GM12878 (cell line): Measurements from ENCODE around the gene PDPK1. TPM values are rescaled to one million over a fixed set of nuclear protein-coding genes. Genes with fewer than 3 reads are reported as not detected.

Experiments used
- ATAC-seq: fragments of 200-7000 bp; cut with Tn5 transposase; 3 replicates; pipeline ENCODE4 v1.9.1; 2020; ENCODE audit warnings: mild to moderate bottlenecking, moderate library complexity
- BruUV-seq: library from RNA; stranded (reverse); fragments of 400-500 nt; replicated peaks from 2 replicates; lab custom pipeline; 2021; lab: Mats Ljungman, UMichigan
- CTCF ChIA-PET: fragments of 300-600 bp; sonication (Branson Sonifier 250); formaldehyde crosslinking; extraction: SDS; loops from one replicate; lab custom pipeline; 2021; ENCODE audit warnings: inconsistent platforms; lab: Yijun Ruan, JAX
- POLR2A ChIA-PET: fragments of 350-600 bp; formaldehyde crosslinking; extraction: SDS; loops from one replicate; lab custom pipeline; 2021; ENCODE audit warnings: inconsistent platforms; lab: Charles Lee
- RAD21 ChIA-PET: fragments of 300-600 bp; sonication (Branson Sonifier 250); formaldehyde crosslinking; loops from one replicate; lab custom pipeline; 2023; ENCODE audit warnings: antibody characterized with exemption; ENCODE audit not compliant: unreplicated experiment; lab: Charles Lee
- SMC1A ChIA-PET: fragments of 300-600 bp; sonication (Branson Sonifier 250); formaldehyde crosslinking; loops from one replicate; lab custom pipeline; 2023; ENCODE audit not compliant: unreplicated experiment, uncharacterized antibody; lab: Charles Lee
- DNase-seq: peaks from one replicate; pipeline ENCODE4 v3.0.0-alpha.2; 2011; ENCODE audit warnings: low read depth, low spot score
- FAIRE-seq: peaks from 3 replicates; lab custom pipeline; 2011; peaks lifted over from hg19 to GRCh38; lab: Jason Lieb, UNC
- H2AFZ ChIP-seq: 2 replicates; pipeline ENCODE4 v1.6.0; 2011; ENCODE audit warnings: low read depth, low read length, control low read depth; ENCODE audit not compliant: control insufficient read depth
- H3K27ac ChIP-seq: 2 replicates; pipeline ENCODE4 v1.5.1; 2011; ENCODE audit warnings: control low read depth; ENCODE audit not compliant: control insufficient read depth, insufficient read depth
- H3K27me3 ChIP-seq, 2 experiments: replicated peaks in 1 of 2; 2 replicates each; pipeline versions ENCODE4 v1.6.0 to v1.6.1; 2011; ENCODE audit warnings: low read length in 1 of 2; ENCODE audit not compliant: control insufficient read depth in 2 of 2, insufficient read depth in 2 of 2
- H3K36me3 ChIP-seq, 2 experiments: 2 replicates each; pipeline ENCODE4 v1.5.1; 2011; ENCODE audit warnings: low read length in 1 of 2; ENCODE audit not compliant: control insufficient read depth in 2 of 2, insufficient read depth in 2 of 2
- H3K4me1 ChIP-seq: 2 replicates; pipeline ENCODE4 v1.6.1; 2011; ENCODE audit warnings: mild to moderate bottlenecking, low read length, moderate library complexity, mixed read lengths; ENCODE audit not compliant: control insufficient read depth, insufficient read depth
- H3K4me2 ChIP-seq: 2 replicates; pipeline ENCODE4 v1.6.0; 2011; ENCODE audit warnings: control low read depth; ENCODE audit not compliant: control insufficient read depth, insufficient read depth
- H3K4me3 ChIP-seq: fragments of 200-600 bp; sonication (generic); 2 replicates; pipeline ENCODE4 v1.5.1; 2016
- H3K79me2 ChIP-seq: 2 replicates; pipeline ENCODE4 v1.6.0; 2011; ENCODE audit warnings: low read length; ENCODE audit not compliant: control insufficient read depth, insufficient read depth
- H3K9ac ChIP-seq: 2 replicates; pipeline ENCODE4 v1.8.0; 2011; ENCODE audit warnings: low read length, control low read depth, mixed read lengths; ENCODE audit not compliant: control insufficient read depth, insufficient read depth
- H3K9me3 ChIP-seq: replicated peaks from 3 replicates; pipeline ENCODE4 v1.5.1; 2011; ENCODE audit warnings: mild to moderate bottlenecking, low read length; ENCODE audit not compliant: control insufficient read depth, insufficient read depth
- H4K20me1 ChIP-seq: 2 replicates; pipeline ENCODE4 v1.6.0; 2011; ENCODE audit not compliant: control insufficient read depth, insufficient read depth
- SMC3 ChIP-seq: IDR thresholded peaks from 2 replicates; pipeline ENCODE4 v1.6.1; 2011; ENCODE audit warnings: low read length, improper control_type of control experiment, borderline replicate concordance
- WGBS: methylation state at CpG from one replicate; pipeline ENCODE4 v1.1.6; 2016; ENCODE audit warnings: low lambda C conversion rate; ENCODE audit not compliant: insufficient replicate concordance, insufficient coverage; ENCODE audit errors: missing lambda C conversion rate; 5-methylcytosine and 5-hydroxymethylcytosine counted together
- in situ Hi-C: fragments of 300-500 bp; cut with MboI; formaldehyde crosslinking; loops from 9 replicates; pipeline ENCODE4 v1.14.3; 2018; ENCODE audit warnings: mixed read lengths
- intact Hi-C: fragments of 100-400 bp; cut with micrococcal nuclease; formaldehyde crosslinking; loops from one replicate; pipeline ENCODE4 v1.14.2; 2022; ENCODE audit not compliant: unreplicated experiment
- polyA plus RNA-seq, 11 experiments: library from polyadenylated mRNA; depleted of rRNA in 4 of 11; unstranded in 6 of 11; stranded (reverse) in 5 of 11; fragments of >200 nt; fragmentation: Nextera tagmentation in 4 of 11; fragmentation: Illumina TruSeq in 1 of 11; extraction: Ambion mirVana in 4 of 11; extraction: Trizol in 1 of 11; gene quantifications; 1 replicate in 1 of 11; 2 replicates in 10 of 11; pipeline versions ENCODE4 v1.2.1 to v1.2.3, GENCODE V29; 2011 to 2016; ENCODE audit warnings: inconsistent platforms in 2 of 11, missing spikeins in 2 of 11, low read depth in 1 of 11
- total RNA-seq, 4 experiments: library from RNA; depleted of rRNA in 3 of 4; stranded (reverse); fragments of >200 nt in 3 of 4; fragmentation: Illumina TruSeq in 1 of 4; extraction: Trizol in 1 of 4; gene quantifications; 2 replicates each; pipeline versions ENCODE4 v1.2.1 to v1.2.3, GENCODE V29; 2013 to 2021
- TF ChIP-seq, protein P1 (sequence below): fragments of 450-650 bp; IDR thresholded peaks from 2 replicates; pipeline ENCODE4 v1.6.1; 2016; ENCODE audit warnings: mild to moderate bottlenecking

The PDPK1 gene
- total and polyA plus RNA-seq, 10 of the 15 experiments (the other 5 are each of a cell fraction or from before 2014, with no cell fraction given), result 3.9 to 41.3 (median 25.5) TPM

DNA sequence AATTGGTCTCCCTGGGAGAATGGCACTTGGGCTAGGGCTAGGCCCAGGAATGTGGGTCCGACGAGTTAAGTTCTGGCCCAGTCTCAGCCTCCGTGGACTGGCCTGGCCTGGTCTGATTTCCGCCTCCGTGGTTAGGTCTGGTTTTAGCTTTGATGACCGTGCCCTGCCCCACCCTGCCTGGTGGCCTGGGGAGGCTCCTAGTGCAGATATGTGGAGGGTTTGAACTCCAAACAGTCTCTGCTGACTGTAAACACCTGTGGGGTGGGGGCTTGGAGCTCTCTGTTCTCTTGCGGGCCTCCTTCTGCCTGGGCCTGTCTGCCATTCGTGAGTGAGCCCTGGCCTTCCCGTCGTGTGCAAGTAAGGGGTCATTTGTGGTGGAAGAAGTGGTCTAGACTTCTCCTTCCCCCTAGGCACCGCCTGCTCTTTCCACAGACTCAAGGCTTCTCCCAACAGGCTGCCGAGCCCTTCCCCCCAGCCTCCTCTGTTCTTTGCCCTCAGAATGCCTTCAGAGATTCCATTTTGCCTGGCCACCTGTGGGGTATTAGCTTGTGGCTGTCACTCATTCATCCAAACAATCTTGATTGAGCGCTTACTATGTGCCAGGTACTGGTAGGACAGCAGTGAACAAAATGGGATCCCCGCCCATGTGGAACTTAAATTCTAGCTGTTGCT lies 22.5 kb upstream of the PDPK1 start:
- no TSS peak for BruUV-seq
- CTCF ChIA-PET, result interaction anchor here (0.8 to 1.6 kb wide), 3 partner anchors 8 to 85 kb away, joined by 3 to 7 read pairs (median 4); partner anchors contain the start of gene CCNF
- FAIRE-seq, result no peak

More for the DNA sequence above, 22.5 kb upstream of the PDPK1 start:
- no peaks in the 10 kb centered on the region for H3K9me3 ChIP-seq
- in situ Hi-C loops (no loop called here), intact Hi-C loops (no loop called here)
- peaks cover 6% of the 10 kb centered on the region; the same call in 1 of the 2 replicates for H4K20me1 ChIP-seq
- no peak for ATAC-seq
- H3K27ac ChIP-seq, result peak overlapping the region; percentile 69
- H3K9ac ChIP-seq, result peak overlapping the region; percentile 93
- H3K27me3 ChIP-seq, result no peaks in the 10 kb centered on the region
- ChIA-PET POLR2A (interaction anchor here (0.6 to 2.4 kb wide), 4 partner anchors 8 to 27 kb away, joined by 4 to 8 read pairs (median 5); partner anchors contain the start of gene PDPK1), RAD21 (interaction anchor here (0.7 kb wide), 1 partner anchor 452 kb away, joined by 3 read pairs; no protein-coding TSS in a partner anchor), SMC1A (no interaction called here)
- TF ChIP-seq SMC3, result no peak
- TF ChIP-seq, protein P1, sequence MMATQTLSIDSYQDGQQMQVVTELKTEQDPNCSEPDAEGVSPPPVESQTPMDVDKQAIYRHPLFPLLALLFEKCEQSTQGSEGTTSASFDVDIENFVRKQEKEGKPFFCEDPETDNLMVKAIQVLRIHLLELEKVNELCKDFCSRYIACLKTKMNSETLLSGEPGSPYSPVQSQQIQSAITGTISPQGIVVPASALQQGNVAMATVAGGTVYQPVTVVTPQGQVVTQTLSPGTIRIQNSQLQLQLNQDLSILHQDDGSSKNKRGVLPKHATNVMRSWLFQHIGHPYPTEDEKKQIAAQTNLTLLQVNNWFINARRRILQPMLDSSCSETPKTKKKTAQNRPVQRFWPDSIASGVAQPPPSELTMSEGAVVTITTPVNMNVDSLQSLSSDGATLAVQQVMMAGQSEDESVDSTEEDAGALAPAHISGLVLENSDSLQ, result peak; percentile 76
- peak overlapping the region; percentile 64 for H3K4me2 ChIP-seq
- H3K79me2 ChIP-seq, result peaks cover 56% of the 10 kb centered on the region
- 16% methylated on average over 14 of the region's 14 CpGs for WGBS
- H3K4me1 ChIP-seq, result peaks cover 16% of the 10 kb centered on the region
- no peak overlapping the region for H2AFZ ChIP-seq
- H3K36me3 ChIP-seq, result peaks cover 6 to 13% of the 10 kb centered on the region in 2 experiments; a peak in 3 of 4 replicates
- no peak for DNase-seq
- H3K4me3 ChIP-seq, result peak overlapping the region; percentile 75
